Measurements from ENCODE around the gene TMEM150B. TPM values are rescaled to one million over a fixed set of nuclear protein-coding genes. Genes with fewer than 3 reads are reported as not detected.

Gene TMEM150B
- total RNA-seq (2014; rRNA removed; shearing (Covaris generic)) (not detected in 2 replicates), polyA plus RNA-seq (2016; fragmentation: Nextera tagmentation; extraction: Ambion mirVana) (0.29 and 0.40 TPM in 2 replicates)
- long read RNA-seq = 0 reads

GRCh38 chr19:55325172-55325571 is at the start of gene TMEM150B:
TSS of gene TMEM150B (minus strand) at chr19:55325341. CDS start at chr19:55321036, 4,305 bp downstream.
- no peaks in the 10 kb centered on the region; the same call in 2 of the 3 replicates for H3K9me3 Mint-ChIP-seq
- Histone ChIP-seq H3K27me3 (ENCODE audit: insufficient read depth) (no peaks in the 10 kb centered on the region), H3K4me2 (no peak within 1 kb of the TSS), H3F3A (replicated peaks; ENCODE audit: low read depth) (0 out of 2 replicates have a peak, but pooled peaks cover 4% of the 10 kb centered on the region), H3K4me1 (ENCODE audit: insufficient read depth) (peaks cover 2% of the 10 kb centered on the region; the same call in 1 of the 2 replicates), H3K9me2 (ENCODE audit: insufficient read depth) (no peaks in the 10 kb centered on the region), H4K20me1 (replicated peaks; ENCODE audit: insufficient read depth) (no peaks in the 10 kb centered on the region), H3K36me3 (ENCODE audit: insufficient read depth) (no peaks in the 10 kb centered on the region), H3K79me2 (replicated peaks; ENCODE audit: insufficient read depth) (no peaks in the 10 kb centered on the region), H3K4me3 (no peak within 1 kb of the TSS), H2AFZ (0 out of 2 replicates have a peak within 1 kb of the TSS, but pooled peaks have one; percentile 32), H3K27ac (ENCODE audit: low read depth) (no peak within 1 kb of the TSS)
- no peak for ATAC-seq
- H3K4me1 Mint-ChIP-seq = peaks cover 11% of the 10 kb centered on the region
- no peak for DNase-seq (ENCODE audit: low spot score)
- H3K36me3 Mint-ChIP-seq (ENCODE audit: low read depth) = no peaks in the 10 kb centered on the region
- peaks cover 13% of the 10 kb centered on the region for H3K27me3 Mint-ChIP-seq (ENCODE audit: insufficient read depth, low read depth, poor library complexity)
- no peak within 1 kb of the TSS; the same call in 1 of the 2 replicates for H3K27ac Mint-ChIP-seq
- H3K4me3 Mint-ChIP-seq = no peak within 1 kb of the TSS
- TF ChIP-seq EZH2phosphoT487 (IDR thresholded peaks at IDR 0.05; ENCODE audit: unreplicated experiment) (no peak), NANOG (IDR thresholded peaks at IDR 0.05; ENCODE audit: borderline replicate concordance) (no peak), POLR2AphosphoS5 (IDR thresholded peaks at IDR 0.05; ENCODE audit: low read depth) (no peak), JUNB (IDR thresholded peaks at IDR 0.05; ENCODE audit: unreplicated experiment) (no peak), ETS1 (IDR thresholded peaks at IDR 0.05) (no peak), CREB1 (CRISPR knock-in tag; IDR thresholded peaks at IDR 0.05; ENCODE audit: low read depth) (no peak), EZH2 (IDR thresholded peaks at IDR 0.05; ENCODE audit: low read depth, unreplicated experiment) (no peak)

- no peaks in the 10 kb centered on the region; the same call in 2 of the 3 replicates for H3K36me3 Mint-ChIP-seq (ENCODE audit: low read depth)
- Histone ChIP-seq H3F3A (replicated peaks; ENCODE audit: low read depth) (0 out of 2 replicates have a peak, but pooled peaks cover 16% of the 10 kb centered on the region), H4K20me1 (replicated peaks; ENCODE audit: insufficient read depth) (no peaks in the 10 kb centered on the region), H3K27ac (ENCODE audit: low read depth) (no peak overlapping the region), H3K4me3 (peak overlapping the region; percentile 47), H3K36me3 (ENCODE audit: insufficient read depth) (no peaks in the 10 kb centered on the region), H3K9me2 (ENCODE audit: insufficient read depth) (no peaks in the 10 kb centered on the region), H3K4me2 (peak overlapping the region; percentile 77), H3K79me2 (replicated peaks; ENCODE audit: insufficient read depth) (no peaks in the 10 kb centered on the region), H3K4me1 (ENCODE audit: insufficient read depth) (peaks cover 53% of the 10 kb centered on the region), H3K27me3 (ENCODE audit: insufficient read depth) (peaks cover 72% of the 10 kb centered on the region), H2AFZ (0 out of 2 replicates have a peak overlapping the region, but pooled peaks have one; percentile 5)
- H3K4me3 Mint-ChIP-seq = peak overlapping the region; percentile 55
- H3K4me1 Mint-ChIP-seq = peaks cover 54% of the 10 kb centered on the region
- H3K27me3 Mint-ChIP-seq (ENCODE audit: insufficient read depth, low read depth, poor library complexity) = peaks cover 56% of the 10 kb centered on the region
- H3K9me3 Mint-ChIP-seq = no peaks in the 10 kb centered on the region; the same call in 2 of the 3 replicates
- DNase-seq (ENCODE audit: low spot score) = no peak
- ATAC-seq = no peak
- H3K27ac Mint-ChIP-seq = no peak overlapping the region
- TF ChIP-seq POLR2AphosphoS5 (IDR thresholded peaks at IDR 0.05; ENCODE audit: low read depth) = no peak
- TF ChIP-seq ETS1 (IDR thresholded peaks at IDR 0.05) = peak; percentile 19; the same call in 1 of the 2 replicates
These were observed 49.0 kb upstream of the TMEM150B start for GRCh38 chr19:55373993-55374757.

All from GM23338 (cell line).